Gastrocnemius medialis (tissue), 4 donors: ENCODE results near the gene PRKCQ.

Experiments used
- CTCF ChIP-seq, 5 experiments: fragments of 450-650 bp in 3 of 5; fragments of 200-600 bp in 2 of 5; sonication (generic) in 2 of 5; IDR thresholded peaks in 4 of 5; conservative IDR thresholded peaks in 1 of 5; 1 replicate in 4 of 5; 2 replicates in 1 of 5; pipeline ENCODE4 v1.5.1; 2016 to 2019; ENCODE audit warnings: antibody characterized with exemption in 5 of 5, mild to moderate bottlenecking in 3 of 5, moderate library complexity in 3 of 5
- POLR2A ChIP-seq, 2 donors: fragments of 450-650 bp; IDR thresholded peaks; one replicate each; pipeline ENCODE4 v1.6.1; 2017; ENCODE audit warnings: antibody characterized with exemption in 2 of 2, mild to moderate bottlenecking in 2 of 2, moderate library complexity in 2 of 2

GRCh38 chr10:6567884-6568283 lies 12.2 kb downstream of the PRKCQ start:
- no peak for TF ChIP-seq CTCF (IDR thresholded peaks at IDR 0.05 in 4 of 5, conservative IDR thresholded peaks at IDR 0.05 in 1 of 5)
- TF ChIP-seq POLR2A (IDR thresholded peaks at IDR 0.05): no peak
